SU-DHL-6 (cell line): Measurements from ENCODE around the gene ABCG4.

Experiments
- CTCF ChIP-seq: fragments of 200-600 bp; sonication (generic); IDR thresholded peaks from one replicate; pipeline ENCODE4 v1.5.1; 2017; ENCODE audit warnings: antibody characterized with exemption, mild to moderate bottlenecking, low read length, moderate library complexity; ENCODE audit not compliant: insufficient read depth, poor library complexity, severe bottlenecking
- EZH2phosphoT487 ChIP-seq: fragments of 200-600 bp; sonication (generic), shearing (Covaris generic); conservative IDR thresholded peaks from 2 replicates; pipeline ENCODE4 v1.6.1; 2018; ENCODE audit warnings: mild to moderate bottlenecking, antibody characterized with exemption, low read length, moderate library complexity, mixed read lengths

GRCh38 chr11:119188067-119188466 lies 39.2 kb downstream of the ABCG4 start:
- no peak for TF ChIP-seq CTCF
- no peak for TF ChIP-seq EZH2phosphoT487
